ENCODE data around the gene NOX4. TPM values are rescaled to one million over a fixed set of nuclear protein-coding genes. Genes with fewer than 3 reads are reported as not detected.

The NOX4 gene
- total and polyA plus RNA-seq, 2 donors (not counting 1 experiment from before 2014, with no cell fraction given), result not detected

DNA sequence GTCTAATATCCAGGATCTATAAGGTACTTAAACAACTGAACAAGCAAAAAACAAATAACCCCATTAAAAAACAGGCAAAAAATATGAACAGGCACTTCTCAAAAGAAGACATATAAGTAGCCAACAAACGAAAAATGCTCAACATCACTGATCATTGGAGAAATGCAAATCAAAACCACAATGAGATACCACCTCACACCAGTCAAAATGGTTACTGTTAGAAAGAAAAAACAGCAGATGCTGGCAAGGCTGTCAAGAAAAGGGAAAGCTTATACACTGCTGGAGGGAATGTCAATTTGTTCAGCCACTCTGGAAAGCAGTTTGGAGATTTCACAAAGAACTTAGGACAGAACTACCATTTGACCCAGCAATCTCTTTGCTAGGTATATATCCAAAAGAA lies 30.6 kb upstream of the NOX4 start:
- no peak overlapping the region for H2AFZ ChIP-seq (ENCODE audit: insufficient read depth, low read depth, low read length, poor library complexity, severe bottlenecking)
- H3K27ac Mint-ChIP-seq, result no peak overlapping the region
- H3K9me3 Mint-ChIP-seq (ENCODE audit: insufficient read depth), result peaks cover 4% of the 10 kb centered on the region
- no peaks in the 10 kb centered on the region for H3K27me3 ChIP-seq (replicated peaks in 1 of 4; ENCODE audit: control extremely low read depth in 1 of 4, control insufficient read depth in 3 of 4, insufficient read depth in 4 of 4, low read length in 3 of 4)
- H3K36me3 ChIP-seq (replicated peaks in 1 of 2; ENCODE audit: control extremely low read depth in 1 of 2, control insufficient read depth in 1 of 2, extremely low read depth in 1 of 2, insufficient read depth in 2 of 2, low read length in 1 of 2), result no peaks in the 10 kb centered on the region
- POLR2A ChIA-PET, result no interaction called here
- no peak overlapping the region for H3K4me2 ChIP-seq (replicated peaks; ENCODE audit: low read depth, low read length, poor library complexity, severe bottlenecking)
- H3K4me3 Mint-ChIP-seq, result no peak overlapping the region
- H3K4me1 Mint-ChIP-seq, result no peaks in the 10 kb centered on the region
- no peak overlapping the region for H3K4me3 ChIP-seq (ENCODE audit: control extremely low read depth in 1 of 5, extremely low read depth in 1 of 5, insufficient read depth in 1 of 5, low read depth in 2 of 5, low read length in 4 of 5)
- ATAC-seq (ENCODE audit: low read depth), result no peak
- no CpG with 5 or more reads among the region's 1 CpG for WGBS (ENCODE audit: insufficient coverage)
- TF ChIP-seq, protein P1, sequence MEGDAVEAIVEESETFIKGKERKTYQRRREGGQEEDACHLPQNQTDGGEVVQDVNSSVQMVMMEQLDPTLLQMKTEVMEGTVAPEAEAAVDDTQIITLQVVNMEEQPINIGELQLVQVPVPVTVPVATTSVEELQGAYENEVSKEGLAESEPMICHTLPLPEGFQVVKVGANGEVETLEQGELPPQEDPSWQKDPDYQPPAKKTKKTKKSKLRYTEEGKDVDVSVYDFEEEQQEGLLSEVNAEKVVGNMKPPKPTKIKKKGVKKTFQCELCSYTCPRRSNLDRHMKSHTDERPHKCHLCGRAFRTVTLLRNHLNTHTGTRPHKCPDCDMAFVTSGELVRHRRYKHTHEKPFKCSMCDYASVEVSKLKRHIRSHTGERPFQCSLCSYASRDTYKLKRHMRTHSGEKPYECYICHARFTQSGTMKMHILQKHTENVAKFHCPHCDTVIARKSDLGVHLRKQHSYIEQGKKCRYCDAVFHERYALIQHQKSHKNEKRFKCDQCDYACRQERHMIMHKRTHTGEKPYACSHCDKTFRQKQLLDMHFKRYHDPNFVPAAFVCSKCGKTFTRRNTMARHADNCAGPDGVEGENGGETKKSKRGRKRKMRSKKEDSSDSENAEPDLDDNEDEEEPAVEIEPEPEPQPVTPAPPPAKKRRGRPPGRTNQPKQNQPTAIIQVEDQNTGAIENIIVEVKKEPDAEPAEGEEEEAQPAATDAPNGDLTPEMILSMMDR (IDR thresholded peaks at IDR 0.05), result no peak
- TF ChIP-seq EZH2 (IDR thresholded peaks at IDR 0.05; ENCODE audit: borderline replicate concordance, insufficient read depth, low read depth, low read length, poor library complexity, severe bottlenecking), result no peak
- no peak for DNase-seq
- CTCF ChIA-PET, result no interaction called here
- no peaks in the 10 kb centered on the region for H3K79me2 ChIP-seq (ENCODE audit: control insufficient read depth, insufficient read depth, low read length)
- no peak overlapping the region for H3K27ac ChIP-seq (ENCODE audit: low read length in 2 of 2)
- H3K4me1 ChIP-seq (ENCODE audit: control insufficient read depth in 2 of 2, insufficient read depth in 2 of 2, low read length in 2 of 2), result no peaks in the 10 kb centered on the region
- H4K20me1 ChIP-seq (ENCODE audit: control insufficient read depth, insufficient read depth, low read length, poor library complexity, severe bottlenecking), result no peaks in the 10 kb centered on the region
- peaks cover 0 to 4% (median 0%) of the 10 kb centered on the region in 3 donors for H3K9me3 ChIP-seq (ENCODE audit: control extremely low read depth in 1 of 3, control insufficient read depth in 2 of 3, insufficient read depth in 1 of 3, low read length in 2 of 3)
- intact Hi-C loops (cut with micrococcal nuclease), result no loop called here
- H3K9ac ChIP-seq (ENCODE audit: low read length), result no peak overlapping the region
- H3K27me3 Mint-ChIP-seq, result no peaks in the 10 kb centered on the region

DNA sequence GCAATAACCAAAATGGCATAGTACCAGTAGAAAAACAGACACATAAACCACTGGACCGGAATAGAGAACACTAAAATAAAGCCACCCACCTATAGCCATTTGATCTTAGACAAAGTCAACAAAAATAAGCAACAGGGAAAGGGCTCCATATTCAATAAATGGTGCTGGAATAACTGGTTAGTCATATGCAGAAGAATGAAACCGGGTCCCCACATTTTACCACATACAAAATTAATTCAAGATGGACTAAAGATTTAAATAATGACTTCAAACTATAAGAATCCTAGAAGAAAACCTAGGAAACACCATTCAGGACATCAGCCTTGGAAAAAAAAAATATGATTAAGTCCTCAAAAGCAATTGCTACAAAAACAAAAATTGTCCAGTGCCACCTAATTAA lies 30.1 kb upstream of the NOX4 start:
- no peak overlapping the region for H3K27ac ChIP-seq (ENCODE audit: low read length in 2 of 2)
- H3K79me2 ChIP-seq (ENCODE audit: control insufficient read depth, insufficient read depth, low read length), result no peaks in the 10 kb centered on the region
- WGBS (ENCODE audit: insufficient coverage), result no CpG with 5 or more reads among the region's 2 CpGs
- CTCF ChIA-PET, result no interaction called here
- DNase-seq (no peak), ATAC-seq (ENCODE audit: low read depth) (no peak)
- intact Hi-C loops (cut with micrococcal nuclease), result no loop called here
- TF ChIP-seq, protein P1 (IDR thresholded peaks at IDR 0.05), result no peak
- no peak for TF ChIP-seq EZH2 (IDR thresholded peaks at IDR 0.05; ENCODE audit: borderline replicate concordance, insufficient read depth, low read depth, low read length, poor library complexity, severe bottlenecking)
- Mint-ChIP-seq H3K4me3 (no peak overlapping the region), H3K9me3 (ENCODE audit: insufficient read depth) (peaks cover 4% of the 10 kb centered on the region), H3K27me3 (no peaks in the 10 kb centered on the region), H3K27ac (no peak overlapping the region), H3K4me1 (no peaks in the 10 kb centered on the region)
- no peak overlapping the region for H3K4me3 ChIP-seq (ENCODE audit: control extremely low read depth in 1 of 5, extremely low read depth in 1 of 5, insufficient read depth in 1 of 5, low read depth in 2 of 5, low read length in 4 of 5)
- POLR2A ChIA-PET, result no interaction called here
- peaks cover 0 to 4% (median 0%) of the 10 kb centered on the region in 3 donors for H3K9me3 ChIP-seq (ENCODE audit: control extremely low read depth in 1 of 3, control insufficient read depth in 2 of 3, insufficient read depth in 1 of 3, low read length in 2 of 3)
- H2AFZ ChIP-seq (ENCODE audit: insufficient read depth, low read depth, low read length, poor library complexity, severe bottlenecking), result no peak overlapping the region
- no peaks in the 10 kb centered on the region for H3K4me1 ChIP-seq (ENCODE audit: control insufficient read depth in 2 of 2, insufficient read depth in 2 of 2, low read length in 2 of 2)
- H4K20me1 ChIP-seq (ENCODE audit: control insufficient read depth, insufficient read depth, low read length, poor library complexity, severe bottlenecking), result no peaks in the 10 kb centered on the region
- no peaks in the 10 kb centered on the region for H3K27me3 ChIP-seq (replicated peaks in 1 of 4; ENCODE audit: control extremely low read depth in 1 of 4, control insufficient read depth in 3 of 4, insufficient read depth in 4 of 4, low read length in 3 of 4)
- H3K9ac ChIP-seq (ENCODE audit: low read length), result no peak overlapping the region
- no peaks in the 10 kb centered on the region for H3K36me3 ChIP-seq (replicated peaks in 1 of 2; ENCODE audit: control extremely low read depth in 1 of 2, control insufficient read depth in 1 of 2, extremely low read depth in 1 of 2, insufficient read depth in 2 of 2, low read length in 1 of 2)
- no peak overlapping the region for H3K4me2 ChIP-seq (replicated peaks; ENCODE audit: low read depth, low read length, poor library complexity, severe bottlenecking)
